Transverse colon (tissue), 4 donors: ENCODE data around the gene NAT14.

Experiments
- CTCF ChIP-seq, 5 experiments: fragments of 200-600 bp in 3 of 5; fragments of 450-650 bp in 2 of 5; sonication (generic) in 3 of 5; IDR thresholded peaks; 1 replicate in 2 of 5; 2 replicates in 3 of 5; pipeline ENCODE4 v1.5.1; 2016 to 2017; ENCODE audit warnings: antibody characterized with exemption in 5 of 5, inconsistent platforms in 3 of 5, mild to moderate bottlenecking in 2 of 5, moderate library complexity in 1 of 5
- EP300 ChIP-seq: sonication (generic); formaldehyde crosslinking; IDR thresholded peaks from one replicate; pipeline ENCODE4 v1.6.1; 2017; ENCODE audit warnings: antibody characterized with exemption, low read depth
- POLR2A ChIP-seq: fragments of 450-650 bp; IDR thresholded peaks from one replicate; pipeline ENCODE4 v1.6.1; 2016; ENCODE audit warnings: antibody characterized with exemption, mild to moderate bottlenecking, moderate library complexity
- POLR2AphosphoS5 ChIP-seq, 3 donors: sonication (generic); formaldehyde crosslinking; IDR thresholded peaks; one replicate each; pipeline ENCODE4 v1.6.1; 2016; ENCODE audit warnings: antibody characterized with exemption in 3 of 3

- TF ChIP-seq CTCF (IDR thresholded peaks at IDR 0.05) (no peak), POLR2A (no peak), EP300 (no peak), POLR2AphosphoS5 (IDR thresholded peaks at IDR 0.05) (no peak)
These were observed 537 bp downstream of the NAT14 start for GRCh38 chr19:55485439-55486011.
